GM12878 (cell line): ENCODE measurements around the gene FMO3. TPM values are rescaled to one million over a fixed set of nuclear protein-coding genes. Genes with fewer than 3 reads are reported as not detected.

ENCODE experiments used
- ATAC-seq: fragments of 200-7000 bp; cut with Tn5 transposase; 3 replicates; pipeline ENCODE4 v1.9.1; 2020; ENCODE audit warnings: mild to moderate bottlenecking, moderate library complexity
- BruUV-seq: library from RNA; stranded (reverse); fragments of 400-500 nt; replicated peaks from 2 replicates; lab custom pipeline; 2021; lab: Mats Ljungman, UMichigan
- CTCF ChIA-PET: fragments of 300-600 bp; sonication (Branson Sonifier 250); formaldehyde crosslinking; extraction: SDS; loops from one replicate; lab custom pipeline; 2021; ENCODE audit warnings: inconsistent platforms; lab: Yijun Ruan, JAX
- POLR2A ChIA-PET: fragments of 350-600 bp; formaldehyde crosslinking; extraction: SDS; loops from one replicate; lab custom pipeline; 2021; ENCODE audit warnings: inconsistent platforms; lab: Charles Lee
- RAD21 ChIA-PET: fragments of 300-600 bp; sonication (Branson Sonifier 250); formaldehyde crosslinking; loops from one replicate; lab custom pipeline; 2023; ENCODE audit warnings: antibody characterized with exemption; ENCODE audit not compliant: unreplicated experiment; lab: Charles Lee
- SMC1A ChIA-PET: fragments of 300-600 bp; sonication (Branson Sonifier 250); formaldehyde crosslinking; loops from one replicate; lab custom pipeline; 2023; ENCODE audit not compliant: unreplicated experiment, uncharacterized antibody; lab: Charles Lee
- DNase-seq: peaks from one replicate; pipeline ENCODE4 v3.0.0-alpha.2; 2011; ENCODE audit warnings: low read depth, low spot score
- FAIRE-seq: peaks from 3 replicates; lab custom pipeline; 2011; peaks lifted over from hg19 to GRCh38; lab: Jason Lieb, UNC
- H2AFZ ChIP-seq: 2 replicates; pipeline ENCODE4 v1.6.0; 2011; ENCODE audit warnings: low read depth, low read length, control low read depth; ENCODE audit not compliant: control insufficient read depth
- H3K27ac ChIP-seq: 2 replicates; pipeline ENCODE4 v1.5.1; 2011; ENCODE audit warnings: control low read depth; ENCODE audit not compliant: control insufficient read depth, insufficient read depth
- H3K27me3 ChIP-seq, 2 experiments: replicated peaks in 1 of 2; 2 replicates each; pipeline versions ENCODE4 v1.6.0 to v1.6.1; 2011; ENCODE audit warnings: low read length in 1 of 2; ENCODE audit not compliant: control insufficient read depth in 2 of 2, insufficient read depth in 2 of 2
- H3K36me3 ChIP-seq, 2 experiments: 2 replicates each; pipeline ENCODE4 v1.5.1; 2011; ENCODE audit warnings: low read length in 1 of 2; ENCODE audit not compliant: control insufficient read depth in 2 of 2, insufficient read depth in 2 of 2
- H3K4me1 ChIP-seq: 2 replicates; pipeline ENCODE4 v1.6.1; 2011; ENCODE audit warnings: mild to moderate bottlenecking, low read length, moderate library complexity, mixed read lengths; ENCODE audit not compliant: control insufficient read depth, insufficient read depth
- H3K4me2 ChIP-seq: 2 replicates; pipeline ENCODE4 v1.6.0; 2011; ENCODE audit warnings: control low read depth; ENCODE audit not compliant: control insufficient read depth, insufficient read depth
- H3K4me3 ChIP-seq: fragments of 200-600 bp; sonication (generic); 2 replicates; pipeline ENCODE4 v1.5.1; 2016
- H3K79me2 ChIP-seq: 2 replicates; pipeline ENCODE4 v1.6.0; 2011; ENCODE audit warnings: low read length; ENCODE audit not compliant: control insufficient read depth, insufficient read depth
- H3K9ac ChIP-seq: 2 replicates; pipeline ENCODE4 v1.8.0; 2011; ENCODE audit warnings: low read length, control low read depth, mixed read lengths; ENCODE audit not compliant: control insufficient read depth, insufficient read depth
- H3K9me3 ChIP-seq: replicated peaks from 3 replicates; pipeline ENCODE4 v1.5.1; 2011; ENCODE audit warnings: mild to moderate bottlenecking, low read length; ENCODE audit not compliant: control insufficient read depth, insufficient read depth
- H4K20me1 ChIP-seq: 2 replicates; pipeline ENCODE4 v1.6.0; 2011; ENCODE audit not compliant: control insufficient read depth, insufficient read depth
- BRCA1 ChIP-seq: IDR thresholded peaks from 2 replicates; pipeline ENCODE4 v1.6.1; 2011; ENCODE audit warnings: low read depth, low read length, improper control_type of control experiment
- ESRRA ChIP-seq: IDR thresholded peaks from 2 replicates; pipeline ENCODE4 v1.6.1; 2012; ENCODE audit warnings: mild to moderate bottlenecking, low read length, improper control_type of control experiment
- ETV6 ChIP-seq, 2 experiments: fragments of 450-650 bp in 1 of 2; IDR thresholded peaks in 1 of 2; conservative IDR thresholded peaks in 1 of 2; 2 replicates each; pipeline ENCODE4 v1.6.1; 2014; ENCODE audit warnings: antibody characterized with exemption in 1 of 2, borderline replicate concordance in 1 of 2, low read depth in 1 of 2, mild to moderate bottlenecking in 1 of 2, moderate library complexity in 1 of 2
- FOS ChIP-seq: IDR thresholded peaks from 3 replicates; pipeline ENCODE4 v1.6.1; 2011; ENCODE audit warnings: borderline replicate concordance; ENCODE audit not compliant: insufficient read length; ENCODE audit errors: extremely low read depth
- FOXK2 ChIP-seq: fragments of 450-650 bp; IDR thresholded peaks from 2 replicates; pipeline ENCODE4 v1.6.1; 2017; ENCODE audit warnings: mild to moderate bottlenecking, moderate library complexity
- GATAD2B ChIP-seq: fragments of 450-650 bp; conservative IDR thresholded peaks from 2 replicates; pipeline ENCODE4 v1.6.1; 2017; ENCODE audit warnings: low read depth, mild to moderate bottlenecking, moderate library complexity
- IKZF2 ChIP-seq, 2 experiments: fragments of 450-650 bp; IDR thresholded peaks; 2 replicates each; pipeline ENCODE4 v1.6.1; 2017; ENCODE audit warnings: mild to moderate bottlenecking in 2 of 2, moderate library complexity in 2 of 2
- IRF4 ChIP-seq: IDR thresholded peaks from 2 replicates; pipeline ENCODE4 v1.6.1; 2011; ENCODE audit warnings: low read depth, low read length
- MTA2 ChIP-seq: fragments of 450-650 bp; IDR thresholded peaks from 2 replicates; pipeline ENCODE4 v1.6.1; 2016; ENCODE audit warnings: low read depth, mild to moderate bottlenecking, moderate library complexity
- MYB ChIP-seq: fragments of 150-350 bp; IDR thresholded peaks from 2 replicates; pipeline ENCODE4 v1.6.1; 2014; ENCODE audit warnings: mild to moderate bottlenecking, low read depth, low read length, borderline replicate concordance
- PML ChIP-seq: IDR thresholded peaks from 2 replicates; pipeline ENCODE4 v1.6.1; 2012; ENCODE audit warnings: low read length, inconsistent platforms
- TBL1XR1 ChIP-seq: IDR thresholded peaks from 2 replicates; pipeline ENCODE4 v1.6.1; 2012; ENCODE audit warnings: low read depth, low read length, improper control_type of control experiment
- TCF7 ChIP-seq: IDR thresholded peaks from 2 replicates; pipeline ENCODE4 v1.6.1; 2014; ENCODE audit warnings: antibody characterized with exemption, borderline replicate concordance
- ZNF384 ChIP-seq: IDR thresholded peaks from 2 replicates; pipeline ENCODE4 v1.6.1; 2012; ENCODE audit warnings: low read depth, mild to moderate bottlenecking, low read length, improper control_type of control experiment, borderline replicate concordance
- ZNF592 ChIP-seq: fragments of 450-650 bp; IDR thresholded peaks from 2 replicates; pipeline ENCODE4 v1.6.1; 2017; ENCODE audit warnings: mild to moderate bottlenecking, moderate library complexity
- WGBS: methylation state at CpG from one replicate; pipeline ENCODE4 v1.1.6; 2016; ENCODE audit warnings: low lambda C conversion rate; ENCODE audit not compliant: insufficient replicate concordance, insufficient coverage; ENCODE audit errors: missing lambda C conversion rate; 5-methylcytosine and 5-hydroxymethylcytosine counted together
- in situ Hi-C: fragments of 300-500 bp; cut with MboI; formaldehyde crosslinking; loops from 9 replicates; pipeline ENCODE4 v1.14.3; 2018; ENCODE audit warnings: mixed read lengths
- intact Hi-C: fragments of 100-400 bp; cut with micrococcal nuclease; formaldehyde crosslinking; loops from one replicate; pipeline ENCODE4 v1.14.2; 2022; ENCODE audit not compliant: unreplicated experiment
- polyA plus RNA-seq, 11 experiments: library from polyadenylated mRNA; depleted of rRNA in 4 of 11; unstranded in 6 of 11; stranded (reverse) in 5 of 11; fragments of >200 nt; fragmentation: Nextera tagmentation in 4 of 11; fragmentation: Illumina TruSeq in 1 of 11; extraction: Ambion mirVana in 4 of 11; extraction: Trizol in 1 of 11; gene quantifications; 1 replicate in 1 of 11; 2 replicates in 10 of 11; pipeline versions ENCODE4 v1.2.1 to v1.2.3, GENCODE V29; 2011 to 2016; ENCODE audit warnings: inconsistent platforms in 2 of 11, missing spikeins in 2 of 11, low read depth in 1 of 11
- total RNA-seq, 4 experiments: library from RNA; depleted of rRNA in 3 of 4; stranded (reverse); fragments of >200 nt in 3 of 4; fragmentation: Illumina TruSeq in 1 of 4; extraction: Trizol in 1 of 4; gene quantifications; 2 replicates each; pipeline versions ENCODE4 v1.2.1 to v1.2.3, GENCODE V29; 2013 to 2021
- TF ChIP-seq, protein P1 (sequence below): fragments of 450-650 bp; IDR thresholded peaks from 2 replicates; pipeline ENCODE4 v1.6.1; 2016; ENCODE audit warnings: mild to moderate bottlenecking, moderate library complexity, borderline replicate concordance

FMO3 gene
- total and polyA plus RNA-seq, 10 of the 15 experiments (the other 5 are each of a cell fraction or from before 2014, with no cell fraction given) = 0.08 to 0.10 TPM; not detected in 8

DNA sequence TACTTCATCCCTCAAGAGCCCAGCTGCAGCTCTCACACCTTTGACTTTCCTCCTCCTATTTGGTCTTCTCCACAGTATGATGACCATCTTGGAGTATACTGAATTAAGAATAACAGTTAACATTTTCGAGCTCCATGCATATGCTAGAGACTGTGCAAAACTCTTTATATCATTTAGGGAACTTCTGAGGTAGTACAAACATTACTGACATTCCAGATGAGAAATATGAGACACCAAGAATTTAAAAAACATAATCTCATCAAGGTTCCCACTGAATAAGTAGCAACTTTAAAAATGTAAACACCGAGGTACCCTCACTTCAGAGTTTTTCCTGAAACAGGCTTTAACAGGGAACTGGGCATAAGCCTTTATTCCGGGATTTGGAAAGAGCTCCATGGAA lies 22.7 kb downstream of the FMO3 start:
- Histone ChIP-seq H4K20me1 (no peaks in the 10 kb centered on the region), H2AFZ (no peak overlapping the region), H3K27me3 (no peaks in the 10 kb centered on the region), H3K4me2 (no peak overlapping the region), H3K9me3 (no peaks in the 10 kb centered on the region), H3K9ac (no peak overlapping the region), H3K27ac (no peak overlapping the region), H3K79me2 (no peaks in the 10 kb centered on the region), H3K36me3 (no peaks in the 10 kb centered on the region), H3K4me3 (no peak overlapping the region), H3K4me1 (no peaks in the 10 kb centered on the region)
- ChIA-PET POLR2A (no interaction called here), CTCF (interaction anchor here (0.6 kb wide), 1 partner anchor 74 kb away, joined by 3 read pairs; no protein-coding TSS in a partner anchor), RAD21 (no interaction called here), SMC1A (no interaction called here)
- ATAC-seq (no peak), FAIRE-seq (no peak), DNase-seq (no peak)
- no TSS peak for BruUV-seq
- in situ Hi-C loops = no loop called here
- TF ChIP-seq IKZF2 (IDR thresholded peaks at IDR 0.05) = no peak
- no peak for TF ChIP-seq GATAD2B
- no peak for TF ChIP-seq IRF4
- TF ChIP-seq FOXK2 = no peak
- TF ChIP-seq MTA2 = no peak
- TF ChIP-seq, protein P1, sequence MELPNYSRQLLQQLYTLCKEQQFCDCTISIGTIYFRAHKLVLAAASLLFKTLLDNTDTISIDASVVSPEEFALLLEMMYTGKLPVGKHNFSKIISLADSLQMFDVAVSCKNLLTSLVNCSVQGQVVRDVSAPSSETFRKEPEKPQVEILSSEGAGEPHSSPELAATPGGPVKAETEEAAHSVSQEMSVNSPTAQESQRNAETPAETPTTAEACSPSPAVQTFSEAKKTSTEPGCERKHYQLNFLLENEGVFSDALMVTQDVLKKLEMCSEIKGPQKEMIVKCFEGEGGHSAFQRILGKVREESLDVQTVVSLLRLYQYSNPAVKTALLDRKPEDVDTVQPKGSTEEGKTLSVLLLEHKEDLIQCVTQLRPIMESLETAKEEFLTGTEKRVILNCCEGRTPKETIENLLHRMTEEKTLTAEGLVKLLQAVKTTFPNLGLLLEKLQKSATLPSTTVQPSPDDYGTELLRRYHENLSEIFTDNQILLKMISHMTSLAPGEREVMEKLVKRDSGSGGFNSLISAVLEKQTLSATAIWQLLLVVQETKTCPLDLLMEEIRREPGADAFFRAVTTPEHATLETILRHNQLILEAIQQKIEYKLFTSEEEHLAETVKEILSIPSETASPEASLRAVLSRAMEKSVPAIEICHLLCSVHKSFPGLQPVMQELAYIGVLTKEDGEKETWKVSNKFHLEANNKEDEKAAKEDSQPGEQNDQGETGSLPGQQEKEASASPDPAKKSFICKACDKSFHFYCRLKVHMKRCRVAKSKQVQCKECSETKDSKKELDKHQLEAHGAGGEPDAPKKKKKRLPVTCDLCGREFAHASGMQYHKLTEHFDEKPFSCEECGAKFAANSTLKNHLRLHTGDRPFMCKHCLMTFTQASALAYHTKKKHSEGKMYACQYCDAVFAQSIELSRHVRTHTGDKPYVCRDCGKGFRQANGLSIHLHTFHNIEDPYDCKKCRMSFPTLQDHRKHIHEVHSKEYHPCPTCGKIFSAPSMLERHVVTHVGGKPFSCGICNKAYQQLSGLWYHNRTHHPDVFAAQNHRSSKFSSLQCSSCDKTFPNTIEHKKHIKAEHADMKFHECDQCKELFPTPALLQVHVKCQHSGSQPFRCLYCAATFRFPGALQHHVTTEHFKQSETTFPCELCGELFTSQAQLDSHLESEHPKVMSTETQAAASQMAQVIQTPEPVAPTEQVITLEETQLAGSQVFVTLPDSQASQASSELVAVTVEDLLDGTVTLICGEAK = no peak
- TF ChIP-seq FOS = no peak
- TF ChIP-seq ZNF592 = no peak
- no peak for TF ChIP-seq PML
- no peak for TF ChIP-seq ETV6 (conservative IDR thresholded peaks at IDR 0.05 in 1 of 2, IDR thresholded peaks at IDR 0.05 in 1 of 2; ENCODE audit: borderline replicate concordance in 1 of 2, low read depth in 1 of 2)
- TF ChIP-seq ZNF384 = no peak
- no peak for TF ChIP-seq BRCA1
- TF ChIP-seq ESRRA = no peak
- TF ChIP-seq MYB = no peak
- no peak for TF ChIP-seq TCF7
- TF ChIP-seq TBL1XR1 = no peak
- intact Hi-C loops = no loop called here
- 2% methylated on average over 3 of the region's 3 CpGs for WGBS
